Activated CD8-positive, alpha-beta memory T cell treated with anti-CD3 and anti-CD28 coated beads for 24 hours (primary cell): ENCODE data around the gene RALY.

ENCODE experiments used
- DNase-seq: peaks from one replicate; pipeline ENCODE4 v3.0.0-alpha.2; 2020

The RALY gene

DNA sequence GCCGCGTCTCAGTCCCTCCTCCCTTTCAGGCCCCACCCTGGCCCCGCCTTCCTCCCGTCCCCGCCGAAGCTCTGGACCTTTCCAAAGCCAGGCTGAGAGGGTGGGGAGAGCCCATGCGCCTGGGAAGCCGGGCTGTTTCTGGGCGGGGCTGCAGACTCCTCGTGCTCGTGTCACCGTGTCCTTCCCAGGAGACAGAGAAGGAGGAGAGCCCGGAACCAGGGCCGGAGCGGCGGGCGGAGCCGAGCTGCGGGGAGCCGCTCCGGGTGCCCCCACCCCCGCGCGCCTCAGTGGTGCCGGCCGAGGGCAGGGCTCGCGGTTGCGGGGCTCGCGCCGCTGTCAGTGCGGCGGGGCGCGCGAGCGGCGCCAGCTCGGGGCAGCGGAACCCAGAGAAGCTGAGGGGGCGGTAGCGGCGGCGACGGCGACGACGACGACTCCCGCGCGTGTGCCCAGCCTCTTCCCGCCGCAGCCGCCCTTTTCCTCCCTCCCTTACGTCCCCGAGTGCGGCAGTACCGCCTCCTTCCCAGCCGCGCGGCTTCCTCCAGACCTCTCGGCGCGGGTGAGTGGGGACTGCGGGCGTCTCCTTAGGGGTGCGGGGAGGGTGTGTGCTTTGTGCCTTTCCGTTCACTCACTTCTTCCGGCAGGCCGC lies at the start of gene RALY:
Gene RALY (plus strand): TSS at position 336 of the 646 bp plus-strand sequence. CDS start 78,164 bp downstream, outside the sequence.
- DNase-seq = peak; percentile 99

DNA sequence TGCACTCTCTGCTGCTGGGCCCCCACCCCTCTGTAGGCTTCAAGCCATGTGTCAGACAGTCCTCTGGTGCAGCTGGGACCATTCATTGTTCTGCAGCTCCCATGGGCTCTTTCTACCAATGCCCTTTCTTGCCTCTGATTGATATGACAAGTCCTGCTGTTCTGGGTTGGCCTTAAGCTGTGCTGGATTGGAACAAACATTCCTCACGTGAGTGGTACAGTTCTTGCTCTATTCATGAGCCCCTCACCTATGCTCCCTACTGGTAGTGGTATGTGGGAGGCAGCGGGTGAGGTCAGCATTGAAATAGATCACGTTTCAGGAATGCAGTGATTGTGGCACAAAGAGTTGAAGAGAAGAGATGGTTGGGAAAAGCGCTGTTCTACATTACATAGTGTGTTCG lies 48.8 kb upstream of the RALY start:
- DNase-seq = no peak

GRCh38 chr20:33945391-33946081 lies 48.2 kb upstream of the RALY start:
- no peak for DNase-seq

- peak; percentile 60 for DNase-seq
Measured at GRCh38 chr20:33947709-33948295, 45.9 kb upstream of the RALY start.

- DNase-seq = no peak
Measured at GRCh38 chr20:33948480-33948879, 45.2 kb upstream of the RALY start.

- DNase-seq = no peak
Measured at GRCh38 chr20:33951171-33951570, 42.5 kb upstream of the RALY start.

DNA sequence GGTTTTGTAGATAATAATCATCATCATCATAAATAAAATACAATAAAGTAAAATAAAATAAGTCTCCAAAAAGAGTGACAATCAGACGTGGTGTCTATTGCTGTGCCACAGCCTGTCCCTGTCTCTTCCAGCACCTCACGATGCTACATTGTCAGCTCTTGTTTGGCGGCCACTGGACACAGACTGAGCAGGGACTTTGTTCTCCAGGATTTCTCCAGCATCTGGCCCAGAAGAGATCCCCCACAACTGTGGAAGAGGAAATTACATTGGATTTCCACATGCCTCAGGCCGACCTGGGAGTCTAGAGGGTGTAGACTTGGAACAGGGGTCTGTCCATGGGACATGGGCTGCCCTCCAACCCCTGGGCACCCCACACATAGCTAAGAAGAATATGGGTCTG lies 39.2 kb upstream of the RALY start:
- DNase-seq = no peak

- DNase-seq = no peak
Measured at GRCh38 chr20:33963751-33964150, 30.0 kb upstream of the RALY start.

- no peak for DNase-seq
Measured at GRCh38 chr20:33964441-33964840, 29.3 kb upstream of the RALY start.

DNA sequence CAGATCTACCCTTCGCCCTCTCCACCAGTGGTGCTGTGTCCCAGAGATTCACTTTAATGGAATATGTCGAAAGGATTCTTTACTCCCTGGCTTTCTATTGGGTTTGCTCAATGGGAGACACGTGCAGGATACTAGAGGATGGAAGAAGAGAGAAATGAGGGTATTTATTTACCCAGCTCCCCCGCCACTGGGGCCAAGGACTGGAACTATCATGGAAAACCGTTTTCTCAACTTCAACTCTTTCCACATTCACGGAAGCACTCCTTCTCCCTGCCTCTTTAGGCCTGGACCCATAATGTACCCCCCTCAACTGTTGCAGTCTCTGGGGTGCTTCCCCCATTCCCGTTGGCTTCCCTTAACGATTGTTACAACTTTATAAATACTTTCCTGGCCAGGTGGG lies 26.6 kb upstream of the RALY start:
- no peak for DNase-seq

DNA sequence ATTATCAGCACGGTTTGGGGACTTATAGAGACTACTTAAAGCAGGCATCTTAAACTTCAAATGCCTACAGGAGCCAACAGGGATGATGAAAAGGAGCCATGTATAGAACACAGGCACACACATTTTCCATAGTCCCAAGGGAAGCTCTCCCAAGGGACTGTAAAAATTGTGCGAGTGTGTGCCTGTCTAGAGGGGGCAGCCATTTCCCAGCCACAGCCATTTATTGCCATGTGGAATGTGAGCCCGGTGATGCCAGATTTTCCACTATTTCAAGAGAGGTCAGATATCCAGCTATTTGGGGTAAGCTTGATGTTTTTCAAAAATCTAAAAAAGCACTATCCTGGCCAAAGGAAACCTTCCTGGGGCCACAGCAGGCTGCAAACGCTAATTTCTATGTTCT lies 24.1 kb upstream of the RALY start:
- DNase-seq = no peak

DNA sequence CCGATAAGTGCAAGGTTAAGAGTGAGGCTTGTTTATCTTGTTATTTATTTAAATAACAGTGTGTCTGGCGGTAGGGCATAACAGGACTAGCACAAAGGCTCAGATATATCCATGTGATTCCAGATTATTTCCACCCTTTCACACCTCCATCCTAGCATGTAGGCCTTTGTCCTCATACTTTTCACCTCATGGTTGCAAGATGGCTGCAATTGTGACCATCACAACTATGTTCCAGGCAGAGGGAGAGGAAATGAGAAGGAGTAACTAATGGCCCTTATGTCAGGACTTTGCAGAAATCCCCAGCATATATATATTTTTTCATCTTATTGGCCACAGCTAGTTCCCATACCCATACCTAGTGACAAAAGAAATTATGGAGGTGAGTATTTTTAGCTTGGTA lies 23.5 kb upstream of the RALY start:
- DNase-seq = no peak

- no peak for DNase-seq
Measured at GRCh38 chr20:33971147-33971975, 22.4 kb upstream of the RALY start.

DNA sequence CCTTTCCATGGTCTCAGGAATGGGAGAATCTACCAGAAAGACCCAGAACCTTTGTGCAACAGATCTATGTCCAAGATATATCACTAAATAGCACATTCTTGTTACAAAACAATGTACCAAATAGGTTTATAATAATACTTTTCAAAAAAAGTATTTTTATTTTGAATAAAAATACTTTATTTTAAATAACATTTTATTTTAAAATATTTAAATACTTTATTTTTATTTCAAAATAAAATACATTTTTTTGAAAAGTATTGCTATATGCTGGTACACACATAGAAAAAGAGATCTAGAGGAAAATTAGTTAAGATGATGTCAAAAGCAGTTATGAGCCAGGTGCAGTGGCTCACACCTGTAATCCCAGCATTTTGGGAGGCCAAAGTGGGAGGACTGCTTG lies 16.8 kb upstream of the RALY start:
- no peak for DNase-seq

- DNase-seq = no peak
Measured at GRCh38 chr20:33977535-33977934, 16.2 kb upstream of the RALY start.

- DNase-seq = no peak
Measured at GRCh38 chr20:33979094-33979493, 14.6 kb upstream of the RALY start.

DNA sequence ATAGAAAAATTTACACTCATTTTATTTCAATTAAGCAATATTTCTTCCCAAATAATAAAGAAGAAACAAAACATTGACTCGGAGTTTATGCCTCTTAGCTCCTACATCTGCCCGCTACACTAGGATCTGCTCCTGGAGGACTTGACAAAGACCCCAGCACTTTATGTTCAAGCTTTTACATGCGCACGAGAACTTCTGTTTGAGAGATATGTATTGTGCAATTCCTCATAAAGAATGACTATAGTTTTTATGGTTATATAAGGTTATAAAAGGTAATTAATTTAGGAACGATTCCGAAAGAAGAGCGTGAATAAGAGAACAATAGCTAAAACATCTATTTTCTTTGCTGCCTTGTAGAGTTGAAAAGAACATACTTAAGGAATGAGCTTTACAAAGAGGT lies 12.4 kb upstream of the RALY start:
- DNase-seq = no peak

DNA sequence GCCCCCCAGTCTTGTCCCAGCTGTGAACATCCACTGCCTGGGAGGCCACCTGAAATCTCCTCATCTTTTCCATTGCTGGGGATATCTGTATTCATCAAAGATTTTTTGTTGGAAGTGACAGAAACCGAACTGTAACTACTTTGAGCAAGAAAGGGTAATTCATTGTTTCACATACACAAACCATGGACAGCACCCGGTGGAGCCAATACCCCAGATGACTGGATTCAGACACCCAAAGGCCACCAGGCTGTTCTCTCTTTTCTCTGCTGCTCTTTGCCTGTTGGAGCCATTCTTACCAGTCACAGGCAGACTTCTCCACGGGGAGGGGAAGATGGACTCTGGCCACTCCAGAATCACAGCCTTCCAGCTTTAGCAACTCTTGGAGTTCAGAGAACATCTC lies 11.7 kb upstream of the RALY start:
- no peak for DNase-seq

GRCh38 chr20:33983371-33983770 lies 10.3 kb upstream of the RALY start:
- no peak for DNase-seq

DNA sequence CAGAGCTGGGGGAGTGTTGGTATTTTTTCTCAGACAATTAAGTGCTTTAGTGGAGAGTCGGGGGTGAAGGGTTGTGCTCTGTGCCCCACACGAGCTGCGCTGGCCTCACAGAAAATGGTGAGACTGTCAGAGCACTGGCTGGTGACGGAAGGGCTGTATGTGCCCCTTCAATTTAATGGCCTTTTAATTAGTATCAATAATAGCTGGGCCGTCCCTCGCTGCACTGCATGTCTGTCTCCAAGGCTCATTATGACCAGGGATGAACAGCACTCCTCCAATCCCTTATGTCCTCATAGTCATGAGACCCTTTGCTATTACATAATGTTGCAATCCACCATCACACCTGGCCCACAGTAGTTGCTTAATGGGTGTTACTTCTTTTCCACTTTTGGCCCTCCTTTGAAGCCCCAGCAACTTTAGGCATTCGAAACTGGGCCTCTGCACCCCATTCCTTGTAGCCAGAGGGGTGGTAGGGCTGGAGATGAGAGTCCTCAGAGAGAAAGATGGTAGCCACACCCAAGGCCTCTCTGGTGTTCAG lies 9.5 kb upstream of the RALY start:
- DNase-seq = no peak

DNA sequence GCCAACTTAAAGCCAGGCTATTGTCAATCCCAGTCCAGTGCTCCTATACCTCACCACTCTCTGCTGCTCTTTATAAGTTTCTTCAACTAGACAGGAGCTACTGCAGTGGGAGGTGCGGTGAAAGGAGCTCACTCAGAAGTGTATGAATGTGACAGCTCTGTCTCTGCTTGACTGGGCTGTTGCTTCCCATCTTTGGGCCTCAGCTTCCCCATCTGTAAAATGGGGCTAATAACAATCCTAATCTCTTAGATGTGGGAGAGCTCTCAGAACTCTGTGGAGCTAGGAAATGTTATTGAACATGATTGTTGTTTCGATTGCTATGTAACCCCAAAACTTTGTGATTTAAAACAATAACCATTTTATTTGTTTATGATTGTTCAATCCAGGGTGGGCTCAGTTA lies 8.4 kb upstream of the RALY start:
- DNase-seq = no peak

DNA sequence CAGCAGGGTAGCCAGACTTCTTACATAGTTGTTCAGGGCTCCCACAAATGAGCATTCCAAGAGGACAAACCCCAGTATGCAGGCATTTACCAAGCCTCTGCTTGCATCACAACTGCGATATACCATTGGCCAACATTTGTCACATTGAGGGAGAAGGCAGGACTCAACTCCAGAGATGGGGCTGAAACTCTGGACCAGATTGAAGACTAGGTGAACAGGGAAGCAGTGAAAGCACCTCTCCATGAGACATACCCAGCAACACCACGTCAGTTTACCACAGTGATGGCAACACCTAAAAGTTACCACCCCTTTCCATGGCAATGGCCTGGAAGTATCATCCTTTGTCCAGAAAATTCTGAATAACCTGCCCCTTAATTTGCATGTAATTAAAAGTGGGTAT lies 7.9 kb upstream of the RALY start:
- DNase-seq = no peak

- DNase-seq = no peak
Measured at GRCh38 chr20:33986560-33987216, 7.0 kb upstream of the RALY start.
